A673 (cell line): ENCODE results near the gene AMACR. TPM values are rescaled to one million over a fixed set of nuclear protein-coding genes. Genes with fewer than 3 reads are reported as not detected.

ENCODE experiments used
- BruUV-seq: library from RNA; stranded (reverse); fragments of 400-500 nt; replicated peaks from 2 replicates; lab custom pipeline; 2021; lab: Mats Ljungman, UMichigan
- CTCF ChIA-PET: fragments of 300-600 bp; sonication (Branson Sonifier 250); formaldehyde crosslinking; loops from one replicate; lab custom pipeline; 2022; ENCODE audit warnings: antibody characterized with exemption; lab: Charles Lee
- POLR2A ChIA-PET: fragments of 300-600 bp; sonication (Branson Sonifier 250); formaldehyde crosslinking; loops from one replicate; lab custom pipeline; 2022; ENCODE audit warnings: antibody characterized with exemption; ENCODE audit not compliant: low non-redundant PET; lab: Charles Lee
- DNase-seq: peaks from one replicate; pipeline ENCODE4 v3.0.0-alpha.2; 2015; ENCODE audit warnings: low spot score
- H3K27ac ChIP-seq: fragments of 200-600 bp; sonication (generic); 2 replicates; pipeline ENCODE4 v1.5.1; 2016; ENCODE audit warnings: mixed run types, low read depth, mild to moderate bottlenecking, mixed read lengths, antibody characterized with exemption, low read length; ENCODE audit not compliant: poor library complexity, severe bottlenecking
- H3K27me3 ChIP-seq: fragments of 200-600 bp; sonication (generic); replicated peaks from 2 replicates; pipeline ENCODE4 v1.6.1; 2017; ENCODE audit warnings: mixed run types, low read depth, mild to moderate bottlenecking, mixed read lengths, antibody characterized with exemption, low read length; ENCODE audit not compliant: insufficient read depth, poor library complexity
- H3K36me3 ChIP-seq: fragments of 200-600 bp; sonication (generic); 2 replicates; pipeline ENCODE4 v1.6.1; 2016; ENCODE audit warnings: mixed run types, mild to moderate bottlenecking, mixed read lengths, antibody characterized with exemption, low read length; ENCODE audit not compliant: insufficient read depth, poor library complexity, severe bottlenecking
- H3K4me1 ChIP-seq: fragments of 200-600 bp; sonication (generic); 2 replicates; pipeline ENCODE4 v1.6.1; 2017; ENCODE audit warnings: mixed run types, mild to moderate bottlenecking, mixed read lengths, antibody characterized with exemption, low read length; ENCODE audit not compliant: insufficient read depth, poor library complexity, severe bottlenecking
- H3K4me3 ChIP-seq: fragments of 200-600 bp; sonication (generic); 2 replicates; pipeline ENCODE4 v1.5.1; 2016; ENCODE audit warnings: low read depth, mixed run types, mild to moderate bottlenecking, mixed read lengths, low read length; ENCODE audit not compliant: poor library complexity, severe bottlenecking
- H3K9me3 ChIP-seq: fragments of 200-600 bp; sonication (generic); 2 replicates; pipeline ENCODE4 v1.6.1; 2016; ENCODE audit warnings: mixed run types, low read depth, mild to moderate bottlenecking, mixed read lengths, antibody characterized with exemption, low read length; ENCODE audit not compliant: poor library complexity, severe bottlenecking
- EZH2 ChIP-seq: fragments of 200-600 bp; sonication (generic); IDR thresholded peaks from 2 replicates; pipeline ENCODE4 v1.6.1; 2017; ENCODE audit warnings: borderline replicate concordance, low read depth, mild to moderate bottlenecking, mixed read lengths, antibody characterized with exemption, low read length; ENCODE audit not compliant: poor library complexity, severe bottlenecking
- intact Hi-C: fragments of 100-400 bp; cut with micrococcal nuclease; formaldehyde crosslinking; loops from one replicate; pipeline ENCODE4 v1.10.0; 2022; ENCODE audit not compliant: unreplicated experiment
- total RNA-seq: library from RNA; stranded (reverse); gene quantifications from 2 replicates; pipeline ENCODE4 v1.2.3, GENCODE V29; 2021
- TF ChIP-seq, protein P1 (sequence below): fragments of 300-800, 200-600 bp; sonication (generic); conservative IDR thresholded peaks from 2 replicates; pipeline ENCODE4 v1.5.1; 2017; ENCODE audit warnings: low read depth, mild to moderate bottlenecking, antibody characterized with exemption, low read length, moderate library complexity, mixed read lengths

The AMACR gene
- total RNA-seq, 1 experiment from 2014 or later: 13.9 TPM

DNA sequence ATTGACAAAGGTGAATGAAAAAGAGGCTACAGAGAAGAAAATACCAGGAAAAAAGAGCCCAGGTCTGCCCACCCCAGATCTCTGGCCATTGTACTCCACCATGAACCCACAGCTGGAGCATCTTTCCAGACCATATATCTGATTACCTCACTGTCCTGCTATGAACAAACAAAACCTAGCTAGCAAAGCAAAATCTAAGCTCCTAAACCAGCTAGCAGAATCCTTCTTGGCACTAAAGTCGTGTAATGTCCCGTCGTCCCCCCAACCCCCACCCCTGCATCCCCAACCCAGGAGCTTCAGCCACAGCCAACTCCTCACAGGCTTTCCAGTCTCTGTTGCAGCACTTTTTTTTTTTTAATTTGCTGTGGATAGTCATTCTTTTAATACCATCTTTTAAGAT is 32.6 kb upstream of the AMACR start:
- Histone ChIP-seq H3K4me3 (no peak overlapping the region), H3K27ac (no peak overlapping the region), H3K9me3 (no peaks in the 10 kb centered on the region), H3K36me3 (no peaks in the 10 kb centered on the region), H3K27me3 (no peaks in the 10 kb centered on the region), H3K4me1 (no peaks in the 10 kb centered on the region)
- DNase-seq: no peak
- ChIA-PET CTCF (no interaction called here), POLR2A (no interaction called here)
- TF ChIP-seq EZH2: no peak
- TF ChIP-seq, protein P1, sequence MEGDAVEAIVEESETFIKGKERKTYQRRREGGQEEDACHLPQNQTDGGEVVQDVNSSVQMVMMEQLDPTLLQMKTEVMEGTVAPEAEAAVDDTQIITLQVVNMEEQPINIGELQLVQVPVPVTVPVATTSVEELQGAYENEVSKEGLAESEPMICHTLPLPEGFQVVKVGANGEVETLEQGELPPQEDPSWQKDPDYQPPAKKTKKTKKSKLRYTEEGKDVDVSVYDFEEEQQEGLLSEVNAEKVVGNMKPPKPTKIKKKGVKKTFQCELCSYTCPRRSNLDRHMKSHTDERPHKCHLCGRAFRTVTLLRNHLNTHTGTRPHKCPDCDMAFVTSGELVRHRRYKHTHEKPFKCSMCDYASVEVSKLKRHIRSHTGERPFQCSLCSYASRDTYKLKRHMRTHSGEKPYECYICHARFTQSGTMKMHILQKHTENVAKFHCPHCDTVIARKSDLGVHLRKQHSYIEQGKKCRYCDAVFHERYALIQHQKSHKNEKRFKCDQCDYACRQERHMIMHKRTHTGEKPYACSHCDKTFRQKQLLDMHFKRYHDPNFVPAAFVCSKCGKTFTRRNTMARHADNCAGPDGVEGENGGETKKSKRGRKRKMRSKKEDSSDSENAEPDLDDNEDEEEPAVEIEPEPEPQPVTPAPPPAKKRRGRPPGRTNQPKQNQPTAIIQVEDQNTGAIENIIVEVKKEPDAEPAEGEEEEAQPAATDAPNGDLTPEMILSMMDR: no peak
- intact Hi-C loops: no loop called here
- BruUV-seq: no TSS peak

GRCh38 chr5:34039398-34040157 is 31.7 kb upstream of the AMACR start:
- DNase-seq: no peak
- no peak overlapping the region for H3K4me3 ChIP-seq
- no peaks in the 10 kb centered on the region for H3K4me1 ChIP-seq
- intact Hi-C loops: no loop called here
- POLR2A ChIA-PET: no interaction called here
- no peak overlapping the region for H3K27ac ChIP-seq
- TF ChIP-seq, protein P1: no peak
- no peak for TF ChIP-seq EZH2
- H3K36me3 ChIP-seq: no peaks in the 10 kb centered on the region
- CTCF ChIA-PET: no interaction called here
- no TSS peak for BruUV-seq
- no peaks in the 10 kb centered on the region for H3K27me3 ChIP-seq
- no peaks in the 10 kb centered on the region for H3K9me3 ChIP-seq

DNA sequence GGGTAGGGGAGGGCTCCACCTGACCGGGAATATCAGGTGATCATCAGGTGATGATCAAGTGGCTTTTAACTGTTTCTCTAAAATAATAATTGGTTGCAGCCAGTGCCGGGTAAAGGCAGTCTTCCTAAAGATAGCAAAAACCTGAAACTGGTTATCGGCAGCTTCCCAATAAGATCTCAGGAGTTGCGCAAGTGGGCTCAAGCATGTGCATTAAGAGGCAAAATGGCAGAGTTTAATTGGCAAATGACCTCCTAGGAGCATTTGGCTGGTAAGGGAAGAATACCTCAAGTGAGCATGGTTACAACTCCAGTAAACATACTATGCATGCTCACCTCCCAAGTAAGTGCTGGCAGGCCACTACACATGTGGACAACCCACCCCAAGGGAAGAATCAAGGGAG is 31.0 kb upstream of the AMACR start:
- H3K36me3 ChIP-seq: no peaks in the 10 kb centered on the region
- H3K4me1 ChIP-seq: no peaks in the 10 kb centered on the region
- intact Hi-C loops: no loop called here
- H3K27ac ChIP-seq: no peak overlapping the region
- TF ChIP-seq, protein P1: no peak
- no peak for TF ChIP-seq EZH2
- CTCF ChIA-PET: no interaction called here
- BruUV-seq: no TSS peak
- no peak overlapping the region for H3K4me3 ChIP-seq
- no peaks in the 10 kb centered on the region for H3K9me3 ChIP-seq
- POLR2A ChIA-PET: no interaction called here
- H3K27me3 ChIP-seq: no peaks in the 10 kb centered on the region
- DNase-seq: no peak
